HepG2 (cell line): ENCODE measurements around the gene OR4E1.
"Not testable (repeated sequence)": the region's sequence is repeated elsewhere in the genome, so short reads cannot be mapped to it uniquely, and the experiment has no call there.

ENCODE experiments used
- BCLAF1 ChIP-seq: fragments of 450-650 bp; IDR thresholded peaks from 2 replicates; pipeline ENCODE4 v1.6.1; 2017; ENCODE audit warnings: mild to moderate bottlenecking
- CTCF ChIP-seq: sonication (generic); formaldehyde crosslinking; IDR thresholded peaks from 2 replicates; pipeline ENCODE4 v1.5.0; 2020; ENCODE audit warnings: mild to moderate bottlenecking, missing genetic modification reagents, moderate library complexity
- GLI4 ChIP-seq: sonication (generic); formaldehyde crosslinking; IDR thresholded peaks from 2 replicates; pipeline ENCODE4 v1.5.1; 2020; ENCODE audit warnings: missing genetic modification reagents, mild to moderate bottlenecking, moderate library complexity, borderline replicate concordance
- POLR2A ChIP-seq, 2 experiments: IDR thresholded peaks; 2 replicates each; pipeline ENCODE4 v1.6.1; 2011; ENCODE audit warnings: low read depth in 2 of 2, low read length in 2 of 2, mild to moderate bottlenecking in 1 of 2, moderate library complexity in 1 of 2; ENCODE audit not compliant: insufficient read depth in 1 of 2
- SMAD3 ChIP-seq: sonication (generic); formaldehyde crosslinking; IDR thresholded peaks from 2 replicates; pipeline ENCODE4 v1.4.0; 2020; ENCODE audit warnings: missing genetic modification reagents
- SP1 ChIP-seq, 2 experiments: fragments of 450-650 bp in 1 of 2; sonication (generic) in 1 of 2; formaldehyde crosslinking in 1 of 2; IDR thresholded peaks; 2 replicates each; pipeline versions ENCODE4 v1.4.0 to v1.6.1; 2016 to 2020; ENCODE audit warnings: missing genetic modification reagents in 1 of 2
- ZBTB20 ChIP-seq: sonication (generic); formaldehyde crosslinking; IDR thresholded peaks from 2 replicates; pipeline ENCODE4 v1.8.1; 2023; ENCODE audit warnings: missing genetic modification reagents, low read depth, mild to moderate bottlenecking, borderline replicate concordance
- ZNF577 ChIP-seq: sonication (generic); formaldehyde crosslinking; IDR thresholded peaks from 2 replicates; pipeline ENCODE4 v1.4.0; 2020; ENCODE audit warnings: mild to moderate bottlenecking, low read depth, missing genetic modification reagents, borderline replicate concordance
- ZNF678 ChIP-seq: sonication (generic); formaldehyde crosslinking; IDR thresholded peaks from 2 replicates; pipeline ENCODE4 v1.4.0; 2020; ENCODE audit warnings: mild to moderate bottlenecking, missing genetic modification reagents

DNA sequence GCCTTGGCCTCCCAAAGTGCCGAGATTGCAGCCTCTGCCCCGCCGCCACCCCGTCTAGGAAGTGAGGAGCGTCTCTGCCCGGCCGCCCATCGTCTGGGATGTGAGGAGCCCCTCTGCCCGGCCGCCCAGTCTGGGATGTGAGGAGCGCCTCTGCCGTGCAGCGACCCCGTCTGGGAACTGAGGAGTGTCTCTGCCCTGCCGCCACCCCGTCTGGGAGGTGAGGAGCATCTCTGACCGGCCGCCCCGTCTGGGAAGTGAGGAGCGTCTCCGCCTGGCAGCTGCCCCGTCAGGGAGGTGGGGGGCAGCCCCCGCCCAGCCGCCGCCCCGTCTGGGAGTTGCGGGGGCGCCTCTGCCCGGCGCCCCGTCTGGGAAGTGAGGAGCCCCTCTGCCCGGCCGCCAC is 24.0 kb upstream of the OR4E1 start:
- not testable (repeated sequence) for TF ChIP-seq ZBTB20; ZNF577 (CRISPR knock-in tag); CTCF; GLI4 (CRISPR knock-in tag); POLR2A (IDR thresholded peaks at IDR 0.05; ENCODE audit: insufficient read depth in 1 of 2, low read depth in 2 of 2, low read length in 2 of 2); SP1 (IDR thresholded peaks at IDR 0.05); SP1 (CRISPR knock-in tag; IDR thresholded peaks at IDR 0.05); BCLAF1; SMAD3 (CRISPR knock-in tag); ZNF678 (CRISPR knock-in tag)
